Right cardiac atrium (tissue), 5 donors: ENCODE results near the gene BCAS3. TPM values are rescaled to one million over a fixed set of nuclear protein-coding genes. Genes with fewer than 3 reads are reported as not detected.

Experiments used
- ATAC-seq, 2 donors: fragments of 200-7000 bp; cut with Tn5 transposase; one replicate each; pipeline versions ENCODE4 v1.8.0 to v1.9.1; 2020; ENCODE audit warnings: moderate library complexity in 2 of 2, mild to moderate bottlenecking in 1 of 2
- DNase-seq, 3 donors: peaks; one replicate each; pipeline ENCODE4 v3.0.0-alpha.2; 2020
- H3K27ac ChIP-seq: one replicate; pipeline ENCODE4 v1.5.1; 2013; ENCODE audit warnings: mild to moderate bottlenecking, low read length, control low read depth, moderate library complexity
- H3K27me3 ChIP-seq: one replicate; pipeline ENCODE4 v1.6.1; 2013; ENCODE audit not compliant: control insufficient read depth, insufficient read depth
- H3K4me1 ChIP-seq: one replicate; pipeline ENCODE4 v1.6.1; 2013; ENCODE audit warnings: low read length; ENCODE audit not compliant: control insufficient read depth, insufficient read depth
- H3K4me3 ChIP-seq: one replicate; pipeline ENCODE4 v1.5.1; 2013; ENCODE audit warnings: low read length, control low read depth
- H3K9me3 ChIP-seq: one replicate; pipeline ENCODE4 v1.6.1; 2013; ENCODE audit warnings: low read length; ENCODE audit not compliant: control insufficient read depth
- WGBS: extraction: QIAGEN DNeasy Blood & Tissue Kit; methylation state at CpG from one replicate; pipeline ENCODE4 v1.1.7; 2013; 5-methylcytosine and 5-hydroxymethylcytosine counted together
- intact Hi-C, 4 donors: fragments of 100-400 bp; cut with DNase I; formaldehyde crosslinking; loops; one replicate each; pipeline versions ENCODE4 v1.11.0 to v1.14.0; 2022 to 2023
- polyA plus RNA-seq: library from polyadenylated mRNA; stranded (reverse); fragments of 200-250 nt; gene quantifications from one replicate; pipeline ENCODE4 v1.2.3, GENCODE V29; 2013
- total RNA-seq, 4 donors: library from RNA; stranded (reverse); fragmentation: NEBNext Ultra II Directional; extraction: Animal tissue kit (Norgen Biotek cat#: 25700); gene quantifications; one replicate each; pipeline ENCODE4 v1.2.1, GENCODE V29; 2021
- donor health status: healthy with polysubstance abuse.
- donor health status: DM: no; HTN: yes; CAD: no.
- donor health status: DM: no; HTN: no; CAD: no.
- donor health status: DM: no; HTN: yes; CAD: no; lungs with severe emphysema.
- donor health status: DM: yes; HTN: yes; CAD: no.

Gene BCAS3
- total and polyA plus RNA-seq, 5 donors: 6.6 to 19.6 (median 19.1) TPM

DNA sequence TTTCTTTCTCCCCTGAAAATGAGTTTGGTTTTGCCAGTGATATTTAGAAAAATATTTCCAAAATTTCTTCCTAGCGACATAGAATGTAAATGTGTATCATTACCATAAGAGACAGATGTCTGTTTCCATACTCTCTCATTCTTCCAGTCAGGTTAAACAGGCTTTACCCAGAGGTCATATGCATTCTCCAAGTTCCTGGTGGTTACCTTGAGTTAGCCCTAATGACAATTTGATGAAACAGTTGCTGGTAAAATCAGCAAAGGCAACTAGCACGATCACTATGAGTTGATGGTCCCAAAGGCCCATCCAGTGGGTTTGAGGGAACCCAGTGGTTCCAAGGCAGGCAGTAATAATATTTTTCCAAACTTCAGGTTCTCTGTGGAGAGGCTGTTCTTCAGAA is 618.4 kb downstream of the BCAS3 start:
- Histone ChIP-seq H3K27ac (no peak overlapping the region), H3K9me3 (no peaks in the 10 kb centered on the region), H3K27me3 (no peaks in the 10 kb centered on the region), H3K4me1 (peaks cover 4% of the 10 kb centered on the region), H3K4me3 (no peak overlapping the region)
- ATAC-seq (no peak), DNase-seq (no peak)
- intact Hi-C loops: no loop called here
- WGBS: over 99% methylated on average over 2 of the region's 2 CpGs

DNA sequence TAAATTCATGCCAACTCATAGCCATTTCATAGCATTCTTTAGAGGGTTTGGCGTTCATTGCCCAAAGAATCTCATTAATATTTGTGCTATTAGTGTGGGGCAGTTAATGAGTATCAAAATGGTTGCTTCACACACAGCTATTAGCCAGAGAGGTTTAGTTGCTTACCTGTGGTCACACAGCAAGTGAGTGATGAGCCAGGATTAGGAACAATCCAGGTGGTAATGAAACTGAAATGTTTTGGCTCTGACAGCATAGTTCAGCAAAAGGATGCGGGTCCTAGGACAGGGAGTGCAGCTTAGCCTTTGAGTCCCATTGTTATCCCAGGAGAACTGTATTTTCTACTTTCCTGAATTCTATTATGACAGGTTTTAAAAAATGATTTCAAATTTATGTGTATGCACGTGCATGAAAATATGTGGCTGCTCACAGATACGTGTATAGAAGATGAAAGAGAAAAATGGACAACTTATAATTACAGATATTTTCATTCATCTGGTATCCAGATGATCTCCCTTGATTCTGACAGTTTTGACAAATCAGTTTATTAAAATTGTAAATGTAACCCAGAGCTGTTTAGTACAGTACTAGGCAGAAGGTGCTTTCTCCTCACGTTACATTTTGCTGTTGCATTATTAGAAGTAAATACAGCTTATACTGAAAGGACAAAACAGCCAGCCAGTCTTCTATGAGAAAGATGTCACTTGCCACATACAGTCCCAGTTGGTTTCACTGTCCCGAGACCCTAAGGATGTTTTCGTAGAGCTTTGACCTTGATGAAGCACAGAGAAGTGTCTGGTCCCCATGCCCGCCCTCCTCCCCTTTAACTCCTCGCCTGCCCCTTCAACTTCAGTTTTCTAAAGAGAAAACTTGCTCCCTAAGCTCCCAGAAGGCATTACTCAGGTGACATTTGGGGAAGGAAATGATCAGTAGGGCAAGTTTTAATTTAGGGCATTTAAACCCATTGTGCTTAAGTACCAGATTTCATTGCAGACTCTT is 622.2 kb downstream of the BCAS3 start:
- 81% methylated on average over 9 of the region's 9 CpGs for WGBS
- Histone ChIP-seq H3K9me3 (no peaks in the 10 kb centered on the region), H3K27ac (no peak overlapping the region), H3K27me3 (no peaks in the 10 kb centered on the region), H3K4me3 (no peak overlapping the region), H3K4me1 (no peaks in the 10 kb centered on the region)
- intact Hi-C loops: no loop called here
- no peak for DNase-seq
- ATAC-seq: no peak

DNA sequence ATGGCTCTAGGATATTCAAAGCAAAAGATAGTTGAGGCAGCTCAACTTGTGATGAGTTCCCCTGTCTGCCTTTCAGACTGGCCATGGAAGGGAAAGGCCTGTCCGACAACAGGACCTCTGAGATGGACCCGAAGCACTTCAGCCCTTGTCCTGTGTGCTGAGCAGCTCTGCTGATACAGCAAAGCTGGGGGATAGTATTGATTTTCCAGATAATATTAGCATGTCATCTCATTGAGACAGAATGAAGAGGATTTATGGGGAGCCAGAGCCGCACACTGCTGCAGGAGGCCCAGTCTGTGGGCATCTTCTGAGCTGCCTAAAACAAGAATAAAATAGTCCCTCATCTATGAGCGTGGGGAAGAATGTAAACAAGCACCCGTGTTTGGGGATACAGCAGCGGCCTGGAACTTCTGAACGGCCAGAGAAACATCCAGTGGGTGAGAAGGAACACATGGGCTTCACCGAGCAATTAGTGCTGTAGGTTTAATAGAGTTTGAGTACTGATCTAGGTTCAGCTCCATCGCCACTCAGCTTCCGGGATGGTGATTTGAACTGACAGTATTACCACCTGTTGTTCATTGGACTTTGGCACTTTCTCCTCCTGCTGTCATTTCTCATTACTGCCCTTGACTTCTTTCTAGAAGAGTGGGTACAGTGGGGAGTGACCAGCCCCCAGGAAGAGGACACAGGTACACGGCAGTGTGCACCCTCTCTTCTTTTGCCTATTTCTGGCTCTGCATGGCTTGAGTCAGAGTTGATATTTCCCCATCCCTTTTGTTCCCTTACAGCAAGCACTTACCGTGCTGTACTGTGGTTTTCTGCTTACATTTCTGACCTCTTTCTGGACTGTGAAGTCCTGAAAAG is 625.5 kb downstream of the BCAS3 start:
- H3K27me3 ChIP-seq: no peaks in the 10 kb centered on the region
- H3K9me3 ChIP-seq: no peaks in the 10 kb centered on the region
- DNase-seq (no peak), ATAC-seq (no peak)
- H3K4me1 ChIP-seq: no peaks in the 10 kb centered on the region
- H3K27ac ChIP-seq: no peak overlapping the region
- H3K4me3 ChIP-seq: no peak overlapping the region
- WGBS: 95% methylated on average over 12 of the region's 12 CpGs
- intact Hi-C loops: no loop called here

DNA sequence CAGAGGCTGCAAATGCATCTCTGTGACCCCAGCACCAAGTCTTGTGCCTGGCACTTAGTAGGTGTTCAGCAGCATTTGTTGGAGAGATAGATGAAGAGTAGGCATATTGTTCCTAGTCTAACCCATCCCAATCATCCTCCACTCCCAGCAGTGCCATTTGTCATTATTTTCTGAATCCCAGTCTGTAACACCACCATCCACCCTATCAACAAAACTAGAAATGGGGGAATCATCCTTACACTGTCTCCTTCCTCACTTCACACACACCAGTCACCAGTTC is 626.1 kb downstream of the BCAS3 start:
- no peaks in the 10 kb centered on the region for H3K9me3 ChIP-seq
- ATAC-seq (no peak), DNase-seq (no peak)
- no peaks in the 10 kb centered on the region for H3K4me1 ChIP-seq
- no peaks in the 10 kb centered on the region for H3K27me3 ChIP-seq
- intact Hi-C loops: no loop called here
- H3K27ac ChIP-seq: no peak overlapping the region
- no peak overlapping the region for H3K4me3 ChIP-seq

DNA sequence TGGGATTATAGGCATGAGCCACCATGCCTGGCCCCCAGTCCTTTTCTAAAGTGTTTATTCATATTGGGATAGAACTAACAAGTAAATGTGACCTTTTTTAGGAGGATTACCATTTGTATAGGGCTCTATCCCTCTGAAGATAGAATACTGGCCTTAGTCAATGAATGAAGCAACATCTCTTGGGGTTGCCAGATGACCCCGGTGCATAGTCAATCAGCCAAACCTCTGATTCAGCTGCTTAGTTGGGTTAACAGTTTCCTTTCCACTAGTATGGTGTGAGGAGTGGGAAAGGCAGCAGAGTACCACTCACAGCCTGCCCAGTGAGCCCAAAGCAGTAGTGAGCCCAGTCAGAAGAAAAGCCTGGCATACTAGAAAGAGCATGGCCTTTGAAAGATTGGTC is 627.4 kb downstream of the BCAS3 start:
- no peak for ATAC-seq
- no peak for DNase-seq
- Histone ChIP-seq H3K9me3 (no peaks in the 10 kb centered on the region), H3K4me3 (no peak overlapping the region), H3K27ac (no peak overlapping the region), H3K4me1 (no peaks in the 10 kb centered on the region), H3K27me3 (no peaks in the 10 kb centered on the region)
- 49% methylated on average over 1 of the region's 1 CpG for WGBS
- intact Hi-C loops: no loop called here

DNA sequence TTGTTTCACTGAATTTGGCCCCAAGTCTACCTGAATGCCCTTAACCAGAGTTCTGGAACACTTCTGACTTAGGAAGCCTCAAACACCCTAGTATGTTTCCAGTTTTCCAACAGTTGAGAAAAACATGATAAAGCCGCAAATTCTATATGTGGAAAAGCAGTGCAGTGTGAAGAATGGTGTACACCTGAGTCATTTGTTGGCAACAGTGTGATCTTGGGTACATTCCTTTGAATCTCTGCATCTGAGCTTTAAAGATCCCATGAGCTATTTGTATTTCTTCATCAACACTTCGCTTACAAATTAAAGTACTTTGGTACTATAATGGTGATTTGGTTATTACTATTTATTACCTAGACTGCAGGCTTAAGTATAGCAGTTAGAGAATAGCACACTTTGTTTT is 628.4 kb downstream of the BCAS3 start:
- Histone ChIP-seq H3K4me1 (no peaks in the 10 kb centered on the region), H3K27me3 (no peaks in the 10 kb centered on the region), H3K27ac (no peak overlapping the region), H3K4me3 (no peak overlapping the region), H3K9me3 (no peaks in the 10 kb centered on the region)
- WGBS: 97% methylated on average over 2 of the region's 2 CpGs
- DNase-seq (no peak), ATAC-seq (no peak)
- intact Hi-C loops: no loop called here

DNA sequence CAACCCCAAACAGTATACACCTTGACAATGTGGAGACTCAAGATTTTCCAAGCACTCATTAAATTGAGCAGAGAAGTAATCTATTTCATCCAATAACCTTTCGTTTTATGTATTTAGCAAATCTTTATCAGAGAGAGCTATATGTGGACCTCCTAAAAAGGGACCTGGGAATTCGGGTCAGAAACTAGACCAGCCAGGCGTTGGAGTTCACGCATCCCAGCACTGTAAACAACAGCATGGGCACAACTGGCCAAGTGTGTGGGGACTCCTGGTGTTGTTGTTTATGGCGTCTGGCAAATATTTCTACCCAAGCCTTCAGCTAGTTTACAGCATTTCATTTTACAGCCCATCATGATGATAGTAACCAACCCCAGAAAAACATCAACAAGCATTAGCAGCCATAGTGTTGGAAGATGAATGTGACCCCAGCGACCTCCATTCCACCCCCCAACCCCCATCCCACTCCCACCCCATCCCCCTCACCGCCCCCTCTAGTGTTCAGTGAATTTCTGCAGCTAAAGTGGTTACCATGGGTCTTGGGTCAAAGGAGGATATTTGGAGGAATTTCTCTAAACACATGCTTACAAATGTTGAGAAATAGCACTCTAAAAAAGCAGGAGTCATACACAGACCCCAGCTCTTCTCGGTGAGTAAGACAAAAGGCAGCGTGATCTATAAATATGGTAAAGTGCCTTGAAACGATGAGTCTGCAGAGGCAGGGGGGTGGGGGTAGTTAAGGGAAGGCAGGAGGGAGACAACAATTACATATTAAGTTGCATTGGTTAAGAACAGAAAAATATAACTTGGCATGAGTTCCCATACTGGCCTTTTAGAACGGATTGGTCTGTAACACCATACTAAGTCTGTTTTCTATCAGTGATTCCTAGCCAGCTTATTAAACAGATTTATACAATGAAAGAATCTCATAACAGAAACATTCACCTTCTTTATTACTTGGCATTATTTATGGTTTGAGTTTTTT is 630.5 kb downstream of the BCAS3 start:
- Histone ChIP-seq H3K27ac (no peak overlapping the region), H3K9me3 (no peaks in the 10 kb centered on the region), H3K27me3 (no peaks in the 10 kb centered on the region), H3K4me1 (no peaks in the 10 kb centered on the region), H3K4me3 (no peak overlapping the region)
- intact Hi-C loops: no loop called here
- WGBS: 76% methylated on average over 11 of the region's 11 CpGs
- DNase-seq (no peak), ATAC-seq (no peak)

DNA sequence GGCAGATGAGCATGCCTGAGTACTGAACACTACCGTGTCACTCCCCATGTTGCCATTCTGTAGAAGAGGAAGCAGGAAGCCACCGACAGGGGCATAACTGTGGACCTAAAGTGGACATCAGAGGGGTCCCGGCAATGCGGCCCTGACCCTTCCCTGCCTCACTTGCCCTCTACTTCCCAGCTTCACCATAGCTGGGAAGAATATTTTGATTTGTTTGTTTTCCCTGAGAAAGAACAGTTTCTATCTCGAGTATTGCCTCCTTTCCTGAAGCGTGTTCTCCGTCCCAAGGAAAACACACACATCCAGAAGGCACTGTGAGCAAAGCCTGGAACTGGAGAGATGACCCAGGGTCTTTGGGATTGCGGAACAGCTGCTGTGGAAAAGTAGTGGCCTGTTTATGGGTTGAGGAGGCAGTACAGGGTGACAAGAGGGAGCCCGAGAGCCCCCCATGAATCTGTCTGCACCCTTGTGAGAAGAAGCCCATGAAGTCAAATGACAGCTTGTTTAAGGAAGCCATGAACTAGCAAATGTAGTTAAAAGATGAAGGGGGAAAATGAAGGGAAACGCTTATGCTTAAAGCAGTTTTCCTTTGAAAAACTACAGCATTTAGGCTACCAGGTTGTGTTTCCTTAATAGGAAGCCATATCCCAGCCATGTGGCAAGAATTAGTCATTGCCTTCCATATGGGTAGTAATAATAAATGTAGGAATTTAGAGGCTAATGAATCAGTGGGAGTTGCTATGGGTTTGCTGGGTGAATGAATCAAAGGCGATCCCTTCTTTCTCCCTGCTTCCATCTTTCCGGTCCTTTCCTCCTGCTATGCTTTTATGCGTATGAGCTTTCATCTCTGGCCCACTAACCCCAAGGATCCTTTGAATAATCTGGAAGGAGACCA is 632.0 kb downstream of the BCAS3 start:
- H3K4me3 ChIP-seq: no peak overlapping the region
- no peaks in the 10 kb centered on the region for H3K27me3 ChIP-seq
- intact Hi-C loops: loop anchor here in 1 of 4 donors (10.0 kb wide), 1 partner anchor 55 kb away; no protein-coding TSS in a partner anchor
- no peaks in the 10 kb centered on the region for H3K9me3 ChIP-seq
- no peak for DNase-seq
- 91% methylated on average over 13 of the region's 13 CpGs for WGBS
- H3K4me1 ChIP-seq: peaks cover 7% of the 10 kb centered on the region
- no peak for ATAC-seq
- H3K27ac ChIP-seq: no peak overlapping the region

DNA sequence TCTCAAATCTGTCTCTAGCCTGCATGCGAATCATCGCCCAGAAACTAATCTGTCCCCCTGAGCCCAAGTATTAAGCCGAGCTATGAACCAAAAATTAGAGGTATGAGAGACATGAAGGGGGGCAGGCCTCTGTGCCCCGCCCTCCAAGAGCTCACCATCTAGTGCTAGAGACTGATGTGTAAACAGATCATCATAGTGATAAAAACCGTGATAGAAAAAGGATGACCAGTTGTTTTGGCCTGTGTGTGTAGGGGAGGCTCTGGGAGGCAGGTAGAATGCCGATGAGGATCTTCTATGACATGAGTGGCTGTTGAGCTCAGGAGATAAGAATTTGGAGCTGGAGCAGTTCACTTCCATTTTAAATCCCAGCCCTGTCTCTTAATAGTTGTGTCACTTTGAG is 632.9 kb downstream of the BCAS3 start:
- Histone ChIP-seq H3K27me3 (no peaks in the 10 kb centered on the region), H3K27ac (no peak overlapping the region), H3K4me1 (peaks cover 10% of the 10 kb centered on the region), H3K4me3 (no peak overlapping the region), H3K9me3 (no peaks in the 10 kb centered on the region)
- ATAC-seq (no peak), DNase-seq (no peak)
- WGBS: 94% methylated on average over 6 of the region's 6 CpGs
- intact Hi-C loops: loop anchor here in 1 of 4 donors (10.0 kb wide), 1 partner anchor 56 kb away; no protein-coding TSS in a partner anchor
